Esophagus squamous epithelium (tissue), 4 donors: ENCODE data around the gene RNF125.

Source experiments
- CTCF ChIP-seq, 6 experiments: fragments of 450-650 bp in 4 of 6; fragments of 200-600 bp in 2 of 6; sonication (generic) in 2 of 6; IDR thresholded peaks; one replicate each; pipeline ENCODE4 v1.5.1; 2016 to 2019; ENCODE audit warnings: antibody characterized with exemption in 6 of 6, mild to moderate bottlenecking in 4 of 6, moderate library complexity in 4 of 6
- POLR2A ChIP-seq, 4 donors: fragments of 450-650 bp; IDR thresholded peaks; one replicate each; pipeline ENCODE4 v1.6.1; 2017; ENCODE audit warnings: antibody characterized with exemption in 4 of 4, mild to moderate bottlenecking in 4 of 4, moderate library complexity in 3 of 4

GRCh38 chr18:32025744-32026143 is 7.1 kb downstream of the RNF125 start:
- TF ChIP-seq POLR2A (IDR thresholded peaks at IDR 0.05) (no peak), CTCF (IDR thresholded peaks at IDR 0.05) (no peak)
